Right cardiac atrium (tissue), 5 donors: ENCODE measurements around the gene ZNF701. TPM values are rescaled to one million over a fixed set of nuclear protein-coding genes. Genes with fewer than 3 reads are reported as not detected.
"Not testable (repeated sequence)": the region's sequence is repeated elsewhere in the genome, so short reads cannot be mapped to it uniquely, and the experiment has no call there.

Experiments used
- ATAC-seq, 2 donors: fragments of 200-7000 bp; cut with Tn5 transposase; one replicate each; pipeline versions ENCODE4 v1.8.0 to v1.9.1; 2020; ENCODE audit warnings: moderate library complexity in 2 of 2, mild to moderate bottlenecking in 1 of 2
- DNase-seq, 3 donors: peaks; one replicate each; pipeline ENCODE4 v3.0.0-alpha.2; 2020
- H3K27ac ChIP-seq: one replicate; pipeline ENCODE4 v1.5.1; 2013; ENCODE audit warnings: mild to moderate bottlenecking, low read length, control low read depth, moderate library complexity
- H3K27me3 ChIP-seq: one replicate; pipeline ENCODE4 v1.6.1; 2013; ENCODE audit not compliant: control insufficient read depth, insufficient read depth
- H3K4me1 ChIP-seq: one replicate; pipeline ENCODE4 v1.6.1; 2013; ENCODE audit warnings: low read length; ENCODE audit not compliant: control insufficient read depth, insufficient read depth
- H3K4me3 ChIP-seq: one replicate; pipeline ENCODE4 v1.5.1; 2013; ENCODE audit warnings: low read length, control low read depth
- H3K9me3 ChIP-seq: one replicate; pipeline ENCODE4 v1.6.1; 2013; ENCODE audit warnings: low read length; ENCODE audit not compliant: control insufficient read depth
- WGBS: extraction: QIAGEN DNeasy Blood & Tissue Kit; methylation state at CpG from one replicate; pipeline ENCODE4 v1.1.7; 2013; 5-methylcytosine and 5-hydroxymethylcytosine counted together
- intact Hi-C, 4 donors: fragments of 100-400 bp; cut with DNase I; formaldehyde crosslinking; loops; one replicate each; pipeline versions ENCODE4 v1.11.0 to v1.14.0; 2022 to 2023
- polyA plus RNA-seq: library from polyadenylated mRNA; stranded (reverse); fragments of 200-250 nt; gene quantifications from one replicate; pipeline ENCODE4 v1.2.3, GENCODE V29; 2013
- total RNA-seq, 4 donors: library from RNA; stranded (reverse); fragmentation: NEBNext Ultra II Directional; extraction: Animal tissue kit (Norgen Biotek cat#: 25700); gene quantifications; one replicate each; pipeline ENCODE4 v1.2.1, GENCODE V29; 2021
- donor health status: healthy with polysubstance abuse.
- donor health status: DM: no; HTN: yes; CAD: no.
- donor health status: DM: no; HTN: no; CAD: no.
- donor health status: DM: no; HTN: yes; CAD: no; lungs with severe emphysema.
- donor health status: DM: yes; HTN: yes; CAD: no.

Gene ZNF701
- total and polyA plus RNA-seq, 5 donors, result 11.5 to 19.7 (median 18.8) TPM

DNA sequence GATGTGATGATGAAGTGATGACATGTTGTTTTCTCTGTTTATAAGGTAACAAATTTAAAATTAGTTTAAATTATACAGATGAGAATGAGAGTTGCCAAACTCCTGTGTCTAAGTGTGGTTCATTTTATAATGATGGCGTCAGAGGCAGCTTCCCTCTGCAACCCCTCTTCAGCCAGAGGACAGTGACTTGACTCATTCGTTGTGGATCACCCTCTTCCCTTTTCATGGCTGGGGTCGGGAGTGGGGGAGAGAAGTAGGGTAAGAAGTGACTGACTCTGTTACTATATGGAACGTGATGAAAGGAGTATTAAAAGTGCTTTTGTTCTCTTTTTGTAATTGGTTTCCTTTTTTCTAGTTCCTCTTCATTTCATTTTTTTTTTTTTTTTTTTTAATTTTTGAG is 31.3 kb upstream of the ZNF701 start:
- intact Hi-C loops, H3K9me3 ChIP-seq, H3K4me3 ChIP-seq, H3K4me1 ChIP-seq, DNase-seq, ATAC-seq, H3K27ac ChIP-seq, H3K27me3 ChIP-seq: not testable (repeated sequence)
- 57% methylated on average over 4 of the region's 4 CpGs for WGBS

DNA sequence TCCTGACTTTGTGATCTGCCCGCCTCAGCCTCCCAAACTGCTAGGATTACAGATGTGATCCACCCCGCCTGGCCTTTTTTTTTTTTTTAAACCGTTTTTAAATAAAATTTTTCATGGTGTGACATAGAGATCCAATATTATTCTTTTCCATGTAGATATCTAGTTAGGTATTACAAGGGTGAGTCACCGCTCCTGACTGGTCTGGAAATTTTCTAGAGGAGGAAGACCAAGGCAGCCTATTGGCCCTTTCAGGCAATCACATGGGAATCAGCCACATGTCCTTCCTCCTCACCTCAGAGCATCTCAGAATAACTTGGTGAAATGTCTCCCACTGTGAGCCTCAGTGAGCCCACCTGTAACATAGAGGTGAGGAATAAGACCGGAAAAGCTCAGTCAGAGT is 28.9 kb upstream of the ZNF701 start:
- ATAC-seq, H3K9me3 ChIP-seq, H3K4me3 ChIP-seq, H3K27me3 ChIP-seq, intact Hi-C loops, DNase-seq, H3K4me1 ChIP-seq, H3K27ac ChIP-seq: not testable (repeated sequence)
- 93% methylated on average over 5 of the region's 5 CpGs for WGBS

DNA sequence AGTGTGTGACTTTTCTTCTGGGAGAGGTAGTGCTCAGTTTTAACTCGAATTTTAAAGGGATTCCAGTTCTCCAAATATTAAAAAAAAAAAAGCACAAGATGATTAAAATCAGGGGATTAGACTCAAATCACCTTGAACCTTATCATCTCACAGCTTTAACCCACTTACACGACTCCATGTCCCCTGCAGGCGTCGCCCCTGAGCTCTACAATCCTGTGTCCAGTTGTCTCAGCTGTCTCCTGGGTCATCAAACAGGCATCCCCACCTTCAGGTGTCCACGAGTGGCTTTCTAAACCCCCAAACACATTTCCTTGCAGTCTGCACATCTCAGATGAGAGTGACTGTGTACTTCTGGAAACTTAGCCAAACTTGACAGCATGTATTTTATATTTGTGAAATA is 28.5 kb upstream of the ZNF701 start:
- Histone ChIP-seq H3K4me1 (no peaks in the 10 kb centered on the region), H3K27me3 (no peaks in the 10 kb centered on the region), H3K9me3 (no peaks in the 10 kb centered on the region), H3K4me3 (no peak overlapping the region), H3K27ac (no peak overlapping the region)
- WGBS, result 84% methylated on average over 5 of the region's 5 CpGs
- DNase-seq (no peak), ATAC-seq (no peak)
- intact Hi-C loops, result no loop called here

- WGBS, result 68% methylated on average over 6 of the region's 6 CpGs
- DNase-seq, intact Hi-C loops, H3K27me3 ChIP-seq, ATAC-seq, H3K9me3 ChIP-seq, H3K27ac ChIP-seq, H3K4me3 ChIP-seq, H3K4me1 ChIP-seq: not testable (repeated sequence)
Observed at GRCh38 chr19:52542541-52542940, 27.5 kb upstream of the ZNF701 start.

- no peak overlapping the region for H3K27ac ChIP-seq
- no peaks in the 10 kb centered on the region for H3K4me1 ChIP-seq
- WGBS, result 63% methylated on average over 8 of the region's 8 CpGs
- no peak for ATAC-seq
- no peaks in the 10 kb centered on the region for H3K9me3 ChIP-seq
- intact Hi-C loops, result no loop called here
- H3K27me3 ChIP-seq, result no peaks in the 10 kb centered on the region
- no peak for DNase-seq
- H3K4me3 ChIP-seq, result no peak overlapping the region
Observed at GRCh38 chr19:52542984-52543664, 27.0 kb upstream of the ZNF701 start.

GRCh38 chr19:52554216-52554971 is 15.7 kb upstream of the ZNF701 start:
- H3K9me3 ChIP-seq, result peaks cover 5% of the 10 kb centered on the region
- H3K4me1 ChIP-seq, result no peaks in the 10 kb centered on the region
- H3K27me3 ChIP-seq, result no peaks in the 10 kb centered on the region
- H3K4me3 ChIP-seq, result no peak overlapping the region
- 99% methylated on average over 15 of the region's 15 CpGs for WGBS
- H3K27ac ChIP-seq, result no peak overlapping the region
- DNase-seq (no peak), ATAC-seq (no peak)
- intact Hi-C loops, result no loop called here

GRCh38 chr19:52557231-52557995 is 12.7 kb upstream of the ZNF701 start:
- 98% methylated on average over 16 of the region's 16 CpGs for WGBS
- DNase-seq, result no peak
- Histone ChIP-seq H3K27ac (no peak overlapping the region), H3K4me1 (no peaks in the 10 kb centered on the region), H3K4me3 (no peak overlapping the region), H3K27me3 (no peaks in the 10 kb centered on the region), H3K9me3 (peaks cover 5% of the 10 kb centered on the region)
- ATAC-seq, result no peak
- intact Hi-C loops, result no loop called here

GRCh38 chr19:52558732-52559445 is 11.2 kb upstream of the ZNF701 start:
- H3K27ac ChIP-seq, H3K9me3 ChIP-seq, H3K4me1 ChIP-seq, H3K27me3 ChIP-seq, DNase-seq, ATAC-seq, H3K4me3 ChIP-seq, intact Hi-C loops: not testable (repeated sequence)
- 78% methylated on average over 5 of the region's 5 CpGs for WGBS

- H3K27ac ChIP-seq, H3K4me1 ChIP-seq, intact Hi-C loops, H3K9me3 ChIP-seq, DNase-seq, ATAC-seq, H3K27me3 ChIP-seq, H3K4me3 ChIP-seq: not testable (repeated sequence)
- 97% methylated on average over 8 of the region's 8 CpGs for WGBS
Observed at GRCh38 chr19:52561611-52562010, 8.5 kb upstream of the ZNF701 start.

GRCh38 chr19:52566121-52566520 is 4.0 kb upstream of the ZNF701 start:
- Histone ChIP-seq H3K4me3 (no peak overlapping the region), H3K27ac (no peak overlapping the region), H3K27me3 (no peaks in the 10 kb centered on the region), H3K9me3 (no peaks in the 10 kb centered on the region), H3K4me1 (no peaks in the 10 kb centered on the region)
- WGBS, result 92% methylated on average over 6 of the region's 6 CpGs
- intact Hi-C loops, result no loop called here
- DNase-seq, result no peak
- no peak for ATAC-seq
